NCI-H128 (cell line): ENCODE data around the gene KRTAP7-1.

Source experiments
- DNase-seq: peaks from one replicate; lab custom pipeline; 2025; ENCODE audit not compliant: unreplicated experiment; lab: John Stamatoyannopoulos, UW

The KRTAP7-1 gene

GRCh38 chr21:30829659-30830058, at the start of gene KRTAP7-1:
KRTAP7-1 (minus strand) TSS chr21:30829759; CDS start chr21:30829698, 61 bp downstream.
- DNase-seq = no peak

GRCh38 chr21:30874526-30874925, 45.0 kb upstream of the KRTAP7-1 start:
- no peak for DNase-seq

- no peak for DNase-seq
Observed at GRCh38 chr21:30847627-30848500, 18.3 kb upstream of the KRTAP7-1 start.

GRCh38 chr21:30842990-30843389, 13.4 kb upstream of the KRTAP7-1 start:
- no peak for DNase-seq

GRCh38 chr21:30839304-30839703, 9.7 kb upstream of the KRTAP7-1 start:
- no peak for DNase-seq

- no peak for DNase-seq
Observed at GRCh38 chr21:30838536-30838935, 9.0 kb upstream of the KRTAP7-1 start.

GRCh38 chr21:30831194-30831765, 1.7 kb upstream of the KRTAP7-1 start:
- DNase-seq = no peak

GRCh38 chr21:30818837-30819610, 10.5 kb downstream of the KRTAP7-1 start:
- no peak for DNase-seq

- DNase-seq = no peak
Observed at GRCh38 chr21:30813174-30813573, 16.4 kb downstream of the KRTAP7-1 start, which contains the start of gene KRTAP8-1. KRTAP8-1 (minus strand) TSS chr21:30813274; CDS start chr21:30813220, 54 bp downstream.

GRCh38 chr21:30800605-30801004, 29.0 kb downstream of the KRTAP7-1 start:
- DNase-seq = no peak

- no peak for DNase-seq
Observed at GRCh38 chr21:30793581-30794314, 35.8 kb downstream of the KRTAP7-1 start.

- DNase-seq = no peak
Observed at GRCh38 chr21:30779249-30779648, 50.3 kb downstream of the KRTAP7-1 start.
